Mucosa of rectum (tissue), 2 donors: Measurements from ENCODE around the gene HNRNPL.
"Not testable (repeated sequence)": the region's sequence is repeated elsewhere in the genome, so short reads cannot be mapped to it uniquely, and the experiment has no call there.

ENCODE experiments used
- H3K27ac ChIP-seq, 2 donors: one replicate each; pipeline ENCODE4 v1.7.0; 2013; ENCODE audit warnings: inconsistent platforms in 2 of 2, low read depth in 2 of 2, low read length in 2 of 2
- H3K27me3 ChIP-seq, 2 donors: one replicate each; pipeline ENCODE4 v1.7.0; 2013; ENCODE audit warnings: low read length in 2 of 2; ENCODE audit not compliant: control insufficient read depth in 2 of 2, insufficient read depth in 2 of 2
- H3K36me3 ChIP-seq, 2 donors: one replicate each; pipeline ENCODE4 v1.7.0; 2013; ENCODE audit warnings: low read length in 2 of 2; ENCODE audit not compliant: control insufficient read depth in 2 of 2, insufficient read depth in 2 of 2
- H3K4me1 ChIP-seq, 2 donors: one replicate each; pipeline ENCODE4 v1.7.0; 2013; ENCODE audit warnings: low read length in 2 of 2, mild to moderate bottlenecking in 1 of 2; ENCODE audit not compliant: control insufficient read depth in 2 of 2, insufficient read depth in 2 of 2
- H3K4me3 ChIP-seq, 2 donors: one replicate each; pipeline ENCODE4 v1.7.0; 2013; ENCODE audit warnings: low read length in 2 of 2
- H3K9ac ChIP-seq, 2 donors: one replicate each; pipeline ENCODE4 v1.7.0; 2013; ENCODE audit warnings: low read length in 2 of 2, low read depth in 1 of 2, mild to moderate bottlenecking in 1 of 2
- H3K9me3 ChIP-seq, 2 donors: one replicate each; pipeline ENCODE4 v1.7.0; 2013; ENCODE audit warnings: low read length in 2 of 2; ENCODE audit not compliant: control insufficient read depth in 2 of 2
- donor health status: healthy.
- donor health status: Normal muscosa, but diverticular disease.

The HNRNPL gene

GRCh38 chr19:38869836-38870607 is 20.2 kb upstream of the HNRNPL start:
- Histone ChIP-seq H3K4me1 (peaks cover 12% of the 10 kb centered on the region in 2 donors), H3K9ac (peak overlapping the region; percentile 41 to 63), H3K9me3 (no peaks in the 10 kb centered on the region), H3K36me3 (no peaks in the 10 kb centered on the region), H3K4me3 (peak overlapping the region; percentile 52 to 77), H3K27me3 (no peaks in the 10 kb centered on the region), H3K27ac (peak overlapping the region; percentile 39 to 61)

GRCh38 chr19:38869160-38869835 is 19.5 kb upstream of the HNRNPL start:
- Histone ChIP-seq H3K4me1 (peaks cover 17 to 20% of the 10 kb centered on the region in 2 donors), H3K27me3 (no peaks in the 10 kb centered on the region), H3K4me3 (peak overlapping the region; percentile 52 to 77), H3K9me3 (no peaks in the 10 kb centered on the region), H3K27ac (peak overlapping the region in 1 of 2 donors; percentile 61), H3K9ac (peak overlapping the region; percentile 41 to 63), H3K36me3 (no peaks in the 10 kb centered on the region)

- Histone ChIP-seq H3K27me3 (no peaks in the 10 kb centered on the region), H3K36me3 (no peaks in the 10 kb centered on the region), H3K4me1 (peaks cover 18 to 20% of the 10 kb centered on the region in 2 donors), H3K9ac (no peak overlapping the region), H3K9me3 (no peaks in the 10 kb centered on the region), H3K4me3 (no peak overlapping the region), H3K27ac (no peak overlapping the region)
Measured at GRCh38 chr19:38868551-38868950, 18.8 kb upstream of the HNRNPL start.

- Histone ChIP-seq H3K4me3 (no peak overlapping the region), H3K9me3 (no peaks in the 10 kb centered on the region), H3K27ac (no peak overlapping the region), H3K36me3 (no peaks in the 10 kb centered on the region), H3K27me3 (no peaks in the 10 kb centered on the region), H3K4me1 (peaks cover 24 to 31% of the 10 kb centered on the region in 2 donors), H3K9ac (no peak overlapping the region)
Measured at GRCh38 chr19:38867171-38867780, 17.5 kb upstream of the HNRNPL start.

- H3K27ac ChIP-seq = peak overlapping the region; percentile 29 to 69
Measured at GRCh38 chr19:38862321-38863059, 12.7 kb upstream of the HNRNPL start.

GRCh38 chr19:38861368-38861767 is 11.6 kb upstream of the HNRNPL start:
- no peak overlapping the region for H3K9ac ChIP-seq
- H3K4me3 ChIP-seq = no peak overlapping the region
- no peaks in the 10 kb centered on the region for H3K36me3 ChIP-seq
- H3K27me3 ChIP-seq = no peaks in the 10 kb centered on the region
- H3K27ac ChIP-seq = no peak overlapping the region
- peaks cover 23 to 25% of the 10 kb centered on the region in 2 donors for H3K4me1 ChIP-seq
- no peaks in the 10 kb centered on the region for H3K9me3 ChIP-seq

More at GRCh38 chr19:38862321-38863059, 12.7 kb upstream of the HNRNPL start:
- H3K4me3 ChIP-seq = no peak overlapping the region
- no peaks in the 10 kb centered on the region for H3K27me3 ChIP-seq
- peaks cover 22 to 25% of the 10 kb centered on the region in 2 donors for H3K4me1 ChIP-seq
- peak overlapping the region in 1 of 2 donors; percentile 42 for H3K9ac ChIP-seq
- no peaks in the 10 kb centered on the region for H3K36me3 ChIP-seq
- no peaks in the 10 kb centered on the region for H3K9me3 ChIP-seq

- not testable (repeated sequence) for H3K9ac ChIP-seq, H3K9me3 ChIP-seq, H3K4me3 ChIP-seq, H3K27me3 ChIP-seq, H3K27ac ChIP-seq, H3K36me3 ChIP-seq
- peaks cover 18% of the 10 kb centered on the region in 2 donors for H3K4me1 ChIP-seq
Measured at GRCh38 chr19:38859631-38860204, 9.9 kb upstream of the HNRNPL start.

GRCh38 chr19:38856813-38857212 is 7.0 kb upstream of the HNRNPL start:
- no peak overlapping the region for H3K9ac ChIP-seq
- H3K9me3 ChIP-seq = no peaks in the 10 kb centered on the region
- no peak overlapping the region for H3K27ac ChIP-seq
- no peaks in the 10 kb centered on the region for H3K36me3 ChIP-seq
- H3K4me1 ChIP-seq = peaks cover 5 to 11% of the 10 kb centered on the region in 2 donors
- no peaks in the 10 kb centered on the region for H3K27me3 ChIP-seq
- no peak overlapping the region for H3K4me3 ChIP-seq

GRCh38 chr19:38855751-38856150 is 6.0 kb upstream of the HNRNPL start:
- H3K4me3 ChIP-seq, H3K27me3 ChIP-seq, H3K9ac ChIP-seq, H3K36me3 ChIP-seq, H3K27ac ChIP-seq, H3K9me3 ChIP-seq: not testable (repeated sequence)
- peaks cover 14 to 16% of the 10 kb centered on the region in 2 donors for H3K4me1 ChIP-seq
